Glutamatergic neuron (in vitro differentiated cells): ENCODE data around the gene DNAJC24. TPM values are rescaled to one million over a fixed set of nuclear protein-coding genes. Genes with fewer than 3 reads are reported as not detected.

ENCODE experiments used
- total RNA-seq: library from RNA; stranded (reverse); fragmentation: NEBNext Ultra II Directional; extraction: Animal tissue kit (Norgen Biotek cat#: 25700); gene quantifications from one replicate; pipeline ENCODE4 v1.2.1, GENCODE V29; 2021; ENCODE audit not compliant: unreplicated experiment

DNAJC24 gene
- total RNA-seq, 1 donor from 2014 or later: 20.6 TPM

Other genes with a start within 250 kb of the DNAJC24 start
- 0.47 TPM for gene DCDC1, start 121 bp upstream of the DNAJC24 start, total RNA-seq
- 34.3 TPM for gene IMMP1L, start 139.8 kb downstream of the DNAJC24 start, total RNA-seq
- gene ELP4, start 139.9 kb downstream of the DNAJC24 start, total RNA-seq: 9.9 TPM